GM12891 (cell line): Measurements from ENCODE around the gene SPDL1.

ENCODE experiments used
- PAX5 ChIP-seq: IDR thresholded peaks from 2 replicates; pipeline ENCODE4 v1.6.1; 2011; ENCODE audit warnings: low read length, moderate library complexity, mild to moderate bottlenecking; ENCODE audit not compliant: insufficient read depth, severe bottlenecking
- POLR2A ChIP-seq: IDR thresholded peaks from 2 replicates; pipeline ENCODE4 v1.6.1; 2011; ENCODE audit warnings: low read depth, low read length, control low read depth
- POLR2AphosphoS5 ChIP-seq: IDR thresholded peaks from 2 replicates; pipeline ENCODE4 v1.6.1; 2011; ENCODE audit warnings: low read depth, low read length, control low read depth
- SPI1 ChIP-seq: IDR thresholded peaks from 2 replicates; pipeline ENCODE4 v1.6.1; 2011; ENCODE audit warnings: low read depth, low read length, control low read depth
- TAF1 ChIP-seq: IDR thresholded peaks from 2 replicates; pipeline ENCODE4 v1.6.1; 2011; ENCODE audit warnings: low read depth, low read length, control low read depth

DNA sequence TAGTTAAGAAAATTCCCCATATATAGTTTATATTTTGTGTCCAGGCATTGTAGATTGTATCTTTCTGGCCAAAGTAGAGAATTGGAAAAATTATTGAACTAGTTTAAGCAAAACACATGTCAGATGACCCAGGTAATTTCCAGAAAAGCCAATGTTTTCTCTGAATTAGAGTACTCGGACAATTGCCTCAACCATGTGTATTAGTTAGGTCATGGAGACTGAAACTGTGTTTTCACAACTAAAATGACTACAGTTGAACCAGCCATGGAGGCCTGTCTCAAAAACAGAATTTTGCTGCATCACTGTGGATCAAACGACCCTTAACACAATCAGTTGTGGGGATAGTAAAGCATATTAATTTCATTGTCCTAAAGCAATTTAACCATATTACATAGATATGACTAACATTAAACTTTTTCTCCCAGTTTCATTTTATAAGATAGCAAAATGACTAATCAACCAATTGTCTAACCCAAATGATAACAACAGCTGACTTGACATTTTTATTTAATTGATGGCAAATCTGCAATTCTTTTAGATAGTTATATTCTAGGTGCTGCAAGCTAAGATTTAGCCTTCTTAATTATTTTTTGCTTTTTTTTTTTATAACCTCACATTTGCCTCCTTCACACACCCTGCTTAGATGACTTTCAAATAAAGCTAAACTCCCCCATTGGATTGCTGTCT is 39.2 kb upstream of the SPDL1 start:
- no peak for TF ChIP-seq POLR2A
- no peak for TF ChIP-seq TAF1
- no peak for TF ChIP-seq POLR2AphosphoS5
- no peak for TF ChIP-seq SPI1
- no peak for TF ChIP-seq PAX5
